HG03045 (cell line): ENCODE results near the gene GPR32.
A peak's percentile ranks its signal among the peaks of the same experiment; 100 is the strongest.
"Not testable (repeated sequence)": the region's sequence is repeated elsewhere in the genome, so short reads cannot be mapped to it uniquely, and the experiment has no call there.

Experiments
- ATAC-seq: cut with Tn5 transposase; IDR thresholded peaks from one replicate; pipeline ENCODE4 v1.9.1; 2021; ENCODE audit warnings: mild to moderate bottlenecking, moderate library complexity; ENCODE audit not compliant: unreplicated experiment

GPR32 gene, protein sequence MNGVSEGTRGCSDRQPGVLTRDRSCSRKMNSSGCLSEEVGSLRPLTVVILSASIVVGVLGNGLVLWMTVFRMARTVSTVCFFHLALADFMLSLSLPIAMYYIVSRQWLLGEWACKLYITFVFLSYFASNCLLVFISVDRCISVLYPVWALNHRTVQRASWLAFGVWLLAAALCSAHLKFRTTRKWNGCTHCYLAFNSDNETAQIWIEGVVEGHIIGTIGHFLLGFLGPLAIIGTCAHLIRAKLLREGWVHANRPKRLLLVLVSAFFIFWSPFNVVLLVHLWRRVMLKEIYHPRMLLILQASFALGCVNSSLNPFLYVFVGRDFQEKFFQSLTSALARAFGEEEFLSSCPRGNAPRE

DNA sequence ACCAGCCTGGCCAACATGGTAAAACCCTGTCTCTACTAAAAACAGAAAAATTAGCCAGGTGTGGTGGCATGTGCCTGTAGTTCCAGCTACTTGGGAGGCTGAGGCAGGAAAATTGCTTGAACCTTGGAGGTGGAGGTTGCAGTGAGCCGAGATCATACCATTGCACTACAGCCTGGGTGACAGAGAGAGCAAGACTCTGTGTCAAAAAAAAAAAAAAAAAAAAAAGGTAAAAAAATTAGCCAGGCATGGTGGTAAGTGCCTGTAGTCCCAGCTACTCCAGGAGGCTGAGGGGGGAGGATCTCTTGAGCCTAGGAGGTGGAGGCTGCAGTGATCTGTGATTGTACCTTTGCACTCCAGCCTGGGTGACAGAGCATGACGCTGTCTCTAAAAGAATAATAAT lies at the start of gene GPR32:
TSS of gene GPR32 (plus strand) at position 301 of the 400 bp plus-strand sequence. CDS start 137 bp downstream, outside the sequence.
- ATAC-seq: not testable (repeated sequence)

DNA sequence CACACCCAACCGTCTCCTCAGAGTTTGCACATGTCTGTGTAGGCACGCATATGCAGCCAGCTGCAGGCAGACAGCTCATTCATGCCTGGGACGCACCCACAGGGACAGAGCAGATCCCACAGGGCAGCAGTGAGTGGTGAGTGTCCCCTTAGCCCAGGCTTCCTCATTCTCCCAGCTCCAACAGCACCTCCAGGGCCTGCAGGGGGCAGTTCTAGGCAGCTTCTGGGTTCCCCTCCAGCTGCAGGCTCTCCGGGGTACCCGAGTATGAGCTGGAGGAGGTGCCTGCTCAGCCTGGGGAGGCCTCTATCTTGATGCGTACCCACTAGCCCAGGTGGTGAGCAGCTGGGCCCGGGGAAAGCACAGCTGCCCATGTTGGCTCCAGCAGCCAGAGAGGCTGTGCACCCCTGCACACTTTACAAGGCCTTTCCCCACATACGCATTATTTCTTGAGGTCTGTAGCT lies 49.3 kb upstream of the GPR32 start:
- ATAC-seq: no peak

DNA sequence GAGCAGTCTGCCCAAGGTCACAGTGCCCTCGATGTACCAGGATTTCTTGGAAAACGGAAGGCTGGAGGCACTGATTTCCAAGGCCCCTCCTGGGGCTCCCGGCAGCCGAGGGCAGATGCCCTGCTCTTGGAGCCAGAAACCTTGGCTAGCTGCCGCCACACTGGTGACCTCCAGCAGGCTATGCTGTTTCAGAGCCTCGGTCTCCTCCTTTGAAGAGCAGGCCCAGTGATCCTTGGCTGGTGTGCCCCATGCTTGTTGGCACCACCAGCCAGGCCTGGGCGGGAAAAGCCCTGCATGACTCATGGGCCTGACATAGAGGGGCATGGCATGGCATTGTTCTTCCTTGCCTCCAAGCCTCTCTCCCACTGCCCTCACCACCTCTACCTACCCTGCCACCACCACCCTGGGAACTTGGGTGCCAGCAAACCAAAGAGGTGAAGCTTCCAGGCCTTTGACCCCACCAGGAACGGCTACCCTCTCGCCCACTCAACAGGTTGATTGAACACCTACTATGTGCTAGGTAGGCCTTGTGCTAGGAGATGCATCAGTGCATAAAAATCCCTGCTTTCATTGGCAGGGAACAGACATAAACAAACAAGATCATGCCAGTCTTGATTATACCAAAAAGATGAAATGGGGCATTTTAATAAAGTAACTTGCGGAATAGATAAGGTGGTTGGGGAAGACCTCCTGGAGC lies 48.7 kb upstream of the GPR32 start:
- no peak for ATAC-seq

DNA sequence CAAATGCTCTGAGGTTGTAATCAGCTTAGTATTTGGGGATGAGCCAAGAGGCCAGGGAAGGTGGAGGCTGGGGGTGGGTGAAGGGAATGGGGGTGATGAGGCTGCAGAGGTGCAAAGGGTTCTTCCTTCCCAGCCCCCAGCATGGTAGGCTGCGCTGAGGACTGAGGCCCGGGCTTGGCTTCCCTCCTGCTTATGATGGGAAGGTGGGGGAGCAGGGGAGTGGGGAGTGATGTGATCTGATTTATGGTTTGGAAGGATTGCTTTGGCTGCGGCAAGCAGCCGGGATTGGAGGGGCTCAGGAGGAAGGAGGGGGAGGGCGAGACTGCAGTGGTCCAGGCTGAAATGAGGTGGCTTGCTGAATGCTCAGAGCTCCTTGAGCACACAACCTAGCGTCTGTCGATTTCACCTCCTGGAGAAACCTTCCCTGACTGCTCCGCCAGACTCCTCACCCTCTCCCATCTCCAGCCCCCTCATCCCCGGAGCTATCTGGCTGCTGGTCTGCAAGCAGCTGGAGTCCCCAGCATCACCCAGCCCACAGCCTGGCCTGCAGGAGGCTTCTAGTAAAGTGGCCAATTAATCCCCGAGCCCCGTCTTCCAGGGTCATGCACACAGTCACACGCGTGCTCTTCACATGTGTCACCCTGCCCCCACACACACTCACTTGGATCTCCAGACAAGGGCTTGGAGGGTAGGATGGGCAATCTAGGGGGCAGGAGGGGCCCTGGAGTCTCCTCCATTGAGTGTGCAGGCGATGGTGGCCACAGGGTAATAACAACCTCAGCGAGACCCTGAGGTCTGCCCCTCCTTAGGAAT lies 47.9 kb upstream of the GPR32 start:
- ATAC-seq: no peak

DNA sequence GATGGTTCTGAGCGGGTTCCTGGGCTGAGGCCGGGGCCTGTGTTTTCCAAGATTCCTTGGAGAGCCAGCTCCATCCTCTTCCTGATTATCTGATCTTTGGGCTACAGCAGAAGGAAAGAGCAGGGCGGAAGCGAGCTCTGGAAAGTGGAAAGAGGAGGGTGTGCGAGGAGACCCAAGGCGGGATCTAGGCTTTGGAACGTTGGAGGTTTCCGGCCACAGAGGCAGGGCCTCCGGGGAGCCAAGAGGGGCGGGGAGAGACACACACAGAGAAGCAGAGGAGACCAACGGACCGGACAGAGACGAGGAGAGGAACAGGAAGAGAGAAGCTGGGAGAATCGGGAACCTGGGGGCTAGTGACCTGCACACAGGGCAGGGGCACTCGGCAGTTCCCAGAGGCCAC lies 47.2 kb upstream of the GPR32 start, which contains the start of gene CLEC11A:
TSS of gene CLEC11A (plus strand) at position 296 of the 400 bp plus-strand sequence. CDS start 162 bp downstream, outside the sequence.
- no peak for ATAC-seq

DNA sequence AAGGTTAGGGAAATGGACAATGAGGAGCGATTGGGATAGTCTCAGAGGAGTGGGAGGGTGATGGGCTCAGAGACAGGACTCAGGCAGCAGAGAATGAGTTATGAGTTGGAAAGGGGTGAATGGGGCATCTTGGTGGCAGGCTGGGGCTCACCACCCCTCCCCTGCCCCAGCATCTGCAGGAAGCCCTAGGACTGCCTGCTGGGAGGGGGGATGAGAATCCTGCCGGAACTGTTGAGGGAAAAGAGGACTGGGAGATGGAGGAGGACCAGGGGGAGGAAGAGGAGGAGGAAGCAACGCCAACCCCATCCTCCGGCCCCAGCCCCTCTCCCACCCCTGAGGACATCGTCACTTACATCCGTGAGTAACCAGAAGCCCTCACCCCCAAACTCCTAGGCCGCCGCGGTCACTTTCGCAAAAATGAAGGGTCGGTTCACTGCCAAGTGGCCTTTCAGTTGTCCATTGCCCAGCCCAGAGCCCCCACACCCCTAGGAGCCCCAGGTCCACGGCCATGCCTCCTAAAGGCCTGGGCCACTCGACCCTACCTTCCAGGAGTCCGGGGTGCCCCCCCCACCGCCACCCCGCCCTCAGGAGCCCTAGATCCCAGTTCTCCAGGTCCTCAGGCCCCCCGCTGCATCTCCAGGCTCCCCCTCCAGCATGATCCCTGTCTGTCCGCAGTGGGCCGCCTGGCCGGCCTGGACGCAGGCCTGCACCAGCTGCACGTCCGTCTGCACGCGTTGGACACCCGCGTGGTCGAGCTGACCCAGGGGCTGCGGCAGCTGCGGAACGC lies 46.3 kb upstream of the GPR32 start:
- no peak for ATAC-seq

DNA sequence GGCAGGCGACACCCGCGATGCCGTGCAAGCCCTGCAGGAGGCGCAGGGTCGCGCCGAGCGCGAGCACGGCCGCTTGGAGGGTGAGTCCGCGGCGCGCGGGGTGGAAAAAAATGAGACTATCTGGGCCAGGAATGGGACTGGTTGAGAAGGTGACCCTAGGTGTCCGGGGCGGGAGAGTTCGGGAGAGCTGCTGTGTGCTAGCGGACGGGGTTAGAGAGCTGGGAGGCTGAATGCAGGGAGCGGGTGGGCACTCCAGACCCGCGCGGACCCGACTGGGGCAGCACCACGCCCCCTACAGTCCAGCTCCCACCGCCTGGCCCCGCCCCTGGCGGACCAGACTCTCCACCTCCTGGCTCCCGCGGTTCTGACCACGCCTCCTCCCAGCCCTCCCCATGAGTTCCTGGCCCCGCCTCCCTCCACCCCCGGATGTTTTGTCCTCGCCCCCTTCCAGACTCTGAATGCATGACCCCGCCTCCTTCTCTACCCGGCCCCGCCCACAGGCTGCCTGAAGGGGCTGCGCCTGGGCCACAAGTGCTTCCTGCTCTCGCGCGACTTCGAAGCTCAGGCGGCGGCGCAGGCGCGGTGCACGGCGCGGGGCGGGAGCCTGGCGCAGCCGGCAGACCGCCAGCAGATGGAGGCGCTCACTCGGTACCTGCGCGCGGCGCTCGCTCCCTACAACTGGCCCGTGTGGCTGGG lies 45.6 kb upstream of the GPR32 start:
- ATAC-seq: peak; percentile 42

DNA sequence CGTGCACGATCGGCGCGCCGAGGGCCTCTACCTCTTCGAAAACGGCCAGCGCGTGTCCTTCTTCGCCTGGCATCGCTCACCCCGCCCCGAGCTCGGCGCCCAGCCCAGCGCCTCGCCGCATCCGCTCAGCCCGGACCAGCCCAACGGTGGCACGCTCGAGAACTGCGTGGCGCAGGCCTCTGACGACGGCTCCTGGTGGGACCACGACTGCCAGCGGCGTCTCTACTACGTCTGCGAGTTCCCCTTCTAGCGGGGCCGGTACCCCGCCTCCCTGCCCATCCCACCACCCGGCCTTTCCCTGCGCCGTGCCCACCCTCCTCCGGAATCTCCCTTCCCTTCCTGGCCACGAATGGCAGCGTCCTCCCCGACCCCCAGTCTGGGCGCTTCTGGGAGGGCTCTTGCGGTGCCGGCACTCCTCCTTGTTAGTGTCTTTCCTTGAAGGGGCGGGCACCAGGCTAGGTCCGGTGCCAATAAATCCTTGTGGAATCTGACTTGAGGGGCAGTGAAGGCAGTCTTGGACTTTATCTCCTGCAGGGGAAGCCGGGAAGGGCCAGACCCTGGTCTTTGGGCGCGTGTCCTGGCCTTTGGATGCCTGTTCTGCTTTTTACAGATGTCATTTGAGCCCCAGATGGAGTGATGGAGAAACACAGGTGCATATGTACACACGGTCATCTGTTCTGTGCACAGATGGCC lies 44.9 kb upstream of the GPR32 start:
- ATAC-seq: peak; percentile 15

DNA sequence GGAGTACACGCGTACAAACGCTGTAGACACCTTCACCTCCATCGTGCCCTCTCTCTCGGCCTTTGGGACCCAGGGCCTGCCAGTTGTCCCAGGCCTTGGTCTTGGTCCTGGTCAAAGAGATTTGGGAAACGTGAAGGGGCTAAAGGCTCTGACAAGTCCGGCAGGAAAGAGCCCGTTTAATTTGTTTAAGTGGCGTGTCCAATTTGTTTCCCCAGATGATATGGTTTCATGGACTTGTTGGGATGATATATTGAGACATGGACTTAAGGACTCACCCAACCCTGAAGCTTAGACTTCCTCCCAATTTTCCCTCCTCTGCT lies 44.4 kb upstream of the GPR32 start:
- ATAC-seq: no peak

DNA sequence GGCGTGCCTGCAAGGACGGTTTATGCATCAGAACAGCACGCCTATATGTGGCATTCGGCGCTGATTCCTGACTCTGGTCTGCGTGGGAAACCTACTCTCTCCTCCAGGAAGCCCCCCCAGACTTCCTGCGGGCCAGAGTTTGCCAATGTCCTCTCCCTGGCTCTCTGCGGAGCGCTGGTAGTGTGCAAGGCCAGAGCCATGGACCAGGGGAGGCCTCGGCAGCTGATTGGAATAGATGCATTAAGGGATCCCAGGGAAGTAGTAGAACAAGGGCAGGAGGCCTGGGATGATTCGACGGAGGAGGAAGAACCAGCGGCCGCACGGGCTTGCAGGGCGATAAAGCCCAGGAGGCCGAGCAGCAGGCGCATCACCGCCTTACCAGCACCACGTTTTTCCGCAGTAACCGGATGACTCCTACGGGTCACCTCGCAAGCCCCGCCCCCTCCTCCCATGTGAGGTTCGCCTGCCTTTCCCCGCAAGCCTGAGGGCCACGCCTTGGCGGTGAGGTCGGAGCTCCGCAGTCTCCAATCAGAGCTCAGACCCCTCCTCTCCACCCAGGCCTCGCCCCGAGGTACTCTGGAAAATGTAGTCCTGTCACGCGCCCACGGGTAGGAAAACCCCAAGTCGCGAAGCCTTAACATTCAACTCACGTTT lies 42.1 kb upstream of the GPR32 start:
- ATAC-seq: no peak

DNA sequence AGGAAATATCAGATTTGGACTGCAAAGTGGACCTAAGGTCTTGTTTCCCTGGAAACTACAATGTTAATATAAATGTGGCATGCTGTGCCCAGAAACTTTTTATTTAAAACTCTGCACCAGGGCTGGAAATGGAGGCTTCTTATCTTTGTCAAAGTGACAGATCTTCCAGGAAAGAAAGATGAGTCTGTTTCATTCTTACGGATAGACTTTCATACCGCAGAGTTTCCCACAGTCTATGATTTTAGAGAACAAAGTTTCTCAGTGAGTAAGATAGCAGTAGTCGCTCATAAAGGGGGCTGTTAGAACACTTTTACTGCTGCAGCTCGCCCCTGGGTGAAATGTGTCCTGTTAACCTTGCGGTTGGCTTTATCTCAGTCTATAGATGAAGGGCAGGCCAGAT lies 40.4 kb upstream of the GPR32 start:
- ATAC-seq: no peak

DNA sequence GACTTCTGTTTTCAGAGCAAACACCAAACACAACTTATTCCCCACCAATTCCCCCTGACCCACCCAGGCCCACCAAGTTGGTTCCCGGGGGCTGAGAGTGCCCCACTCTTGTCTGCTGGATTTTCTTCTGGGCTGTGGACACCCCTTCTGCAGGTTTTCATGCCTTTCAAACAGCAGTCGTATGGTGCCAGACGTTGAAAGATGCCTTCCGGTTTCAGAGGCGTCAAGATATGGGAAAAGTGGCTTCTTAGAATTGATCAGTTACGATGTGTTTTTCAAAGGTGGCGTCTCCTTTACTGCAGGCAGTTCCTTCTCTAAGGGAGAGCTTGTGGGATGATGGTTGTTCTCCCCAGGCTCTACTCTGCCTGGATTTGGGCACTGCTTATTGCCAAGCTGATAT lies 34.4 kb upstream of the GPR32 start:
- ATAC-seq: no peak

DNA sequence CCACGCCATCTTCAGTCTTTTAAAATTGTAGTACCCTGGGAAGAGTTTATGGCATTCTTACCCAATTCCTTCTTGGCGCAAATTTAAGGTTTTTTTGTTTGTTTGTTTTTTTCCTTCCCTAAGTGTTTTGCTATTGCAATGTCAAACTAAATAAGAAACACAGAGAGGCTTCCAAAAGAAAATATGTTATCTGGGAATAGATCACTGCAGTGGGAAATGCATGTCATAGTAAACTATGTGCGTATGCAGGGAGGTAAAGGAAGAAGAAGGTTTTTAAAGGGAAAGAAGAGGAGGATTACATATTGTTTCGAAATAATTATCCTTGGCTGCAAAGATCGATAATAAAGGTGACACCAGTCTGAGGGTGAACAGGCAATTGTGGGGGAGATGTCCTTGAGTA lies 33.9 kb upstream of the GPR32 start:
- no peak for ATAC-seq

DNA sequence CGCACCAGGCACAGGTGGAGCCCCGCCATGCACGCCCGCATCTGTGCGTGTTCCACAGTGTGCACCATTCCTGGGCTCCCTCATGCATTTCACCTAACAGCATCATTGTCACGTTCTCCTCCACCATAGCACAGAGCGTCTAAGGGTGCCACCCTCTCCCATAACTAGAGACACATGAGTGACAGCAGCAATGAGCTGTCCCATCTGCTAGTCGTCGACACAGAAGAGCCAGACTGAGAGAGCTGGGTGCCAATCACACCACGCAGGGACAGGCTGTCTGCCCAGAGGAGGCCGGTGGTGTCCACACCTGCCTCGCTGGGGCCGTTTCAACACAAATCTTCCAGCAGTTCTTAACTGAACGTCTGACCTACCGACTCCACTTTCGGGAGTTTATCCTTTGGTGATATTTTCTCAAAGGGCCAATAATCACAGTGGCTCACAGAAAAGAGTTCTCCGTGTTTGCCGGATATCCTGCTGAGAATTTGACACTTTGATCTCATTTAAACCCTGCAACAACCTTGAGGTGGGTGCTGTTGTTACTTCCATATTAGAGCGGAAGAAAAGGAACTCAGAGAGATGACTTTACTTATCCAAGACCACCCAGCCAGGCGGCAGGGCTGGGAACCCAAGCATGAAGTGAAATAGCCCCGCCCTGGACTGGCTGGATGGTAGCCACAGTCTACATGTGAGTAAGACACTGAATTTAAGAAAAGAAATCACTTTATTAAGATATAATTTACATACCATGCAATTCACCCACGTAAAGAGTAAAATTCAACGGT lies 30.9 kb upstream of the GPR32 start:
- no peak for ATAC-seq

DNA sequence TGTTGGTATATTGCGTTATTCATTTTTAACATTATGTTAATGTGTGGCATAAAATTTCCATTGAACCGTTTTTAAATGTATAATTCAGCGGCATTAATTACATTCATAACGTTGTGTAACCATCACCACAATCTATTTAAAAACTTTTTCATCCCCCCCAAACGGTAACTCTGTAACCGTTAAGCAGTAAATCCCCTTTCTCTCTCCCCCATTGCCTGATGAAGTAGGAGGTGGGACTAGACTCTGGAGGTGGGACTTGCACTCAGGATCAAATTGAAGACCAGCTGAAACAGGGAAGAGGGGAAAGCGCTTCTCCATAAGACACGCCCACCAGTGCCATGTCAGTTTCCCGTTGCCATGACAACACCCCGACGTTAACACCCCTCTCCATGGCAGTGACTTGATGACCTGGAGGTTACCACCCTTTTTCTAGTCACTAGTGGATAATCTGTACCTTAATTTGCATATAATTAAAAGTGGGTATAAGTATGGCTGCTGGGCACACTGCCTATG lies 30.3 kb upstream of the GPR32 start:
- ATAC-seq: no peak

DNA sequence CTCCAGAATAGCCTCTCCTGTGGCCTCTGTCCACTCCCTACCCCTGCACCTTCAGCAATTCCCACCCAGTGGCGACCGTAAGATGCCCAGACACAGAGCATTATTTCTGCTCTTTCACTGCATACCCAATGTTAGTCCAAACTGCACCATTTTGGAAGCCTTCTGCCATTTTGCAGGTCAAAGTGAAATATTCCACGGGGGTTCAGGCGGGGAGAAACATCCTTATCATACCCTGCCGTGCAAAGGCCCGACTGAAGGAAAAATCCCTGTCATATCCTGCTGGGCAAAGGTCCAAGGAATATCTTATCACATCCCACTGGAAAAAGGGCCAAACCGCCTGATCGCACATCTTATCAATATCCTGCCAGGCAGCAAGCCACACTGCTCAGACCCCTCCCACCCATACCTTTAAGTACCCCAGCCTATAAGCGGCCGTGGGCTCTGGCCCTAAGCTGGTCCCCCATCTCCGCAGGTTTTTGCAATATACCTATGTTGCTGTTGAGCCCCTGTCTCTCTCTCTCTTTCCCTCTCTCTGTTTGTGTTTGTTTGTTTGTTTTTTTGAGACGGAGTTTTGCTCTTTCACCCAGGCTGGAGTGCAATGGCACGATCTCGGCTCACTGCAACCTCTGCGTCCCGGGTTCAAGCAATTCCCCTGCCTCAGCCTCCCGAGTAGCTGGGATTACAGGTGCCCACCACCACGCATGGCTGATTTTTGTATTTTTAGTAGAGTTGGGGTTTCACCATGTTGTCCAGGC lies 28.9 kb upstream of the GPR32 start:
- ATAC-seq: no peak

DNA sequence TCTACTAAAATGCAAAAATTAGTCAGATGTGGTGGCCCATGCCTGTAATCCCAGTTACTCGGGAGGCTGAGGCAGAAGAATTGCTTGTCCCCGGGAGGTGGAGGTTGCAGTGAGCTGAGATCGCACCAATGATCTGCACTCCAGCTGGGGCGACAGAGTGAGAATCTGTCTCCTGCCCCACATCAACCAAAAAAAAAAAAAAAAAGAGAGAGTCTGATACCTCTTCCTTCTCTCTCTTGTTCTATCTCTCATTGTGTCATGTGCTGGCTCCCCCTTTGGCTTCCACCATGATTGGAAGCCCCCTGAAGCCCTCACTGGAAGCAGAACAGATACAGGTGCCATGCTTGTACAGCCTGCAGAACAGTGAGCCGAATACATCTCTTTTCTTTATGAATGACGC lies 26.7 kb upstream of the GPR32 start:
- no peak for ATAC-seq
